Retinal pigment epithelial cell (primary cell): Measurements from ENCODE around the gene IFT88.

Source experiments
- DNase-seq: peaks from one replicate; pipeline ENCODE4 v3.0.0-alpha.2; 2010; ENCODE audit warnings: low read depth
- H3K4me3 ChIP-seq: 2 replicates; pipeline ENCODE4 v1.5.1; 2011; ENCODE audit warnings: mild to moderate bottlenecking, low read length, control low read depth, moderate library complexity
- CTCF ChIP-seq: conservative IDR thresholded peaks from 2 replicates; pipeline ENCODE4 v1.5.1; 2011; ENCODE audit warnings: low read depth, low read length, control low read depth, inconsistent platforms

The IFT88 gene

DNA sequence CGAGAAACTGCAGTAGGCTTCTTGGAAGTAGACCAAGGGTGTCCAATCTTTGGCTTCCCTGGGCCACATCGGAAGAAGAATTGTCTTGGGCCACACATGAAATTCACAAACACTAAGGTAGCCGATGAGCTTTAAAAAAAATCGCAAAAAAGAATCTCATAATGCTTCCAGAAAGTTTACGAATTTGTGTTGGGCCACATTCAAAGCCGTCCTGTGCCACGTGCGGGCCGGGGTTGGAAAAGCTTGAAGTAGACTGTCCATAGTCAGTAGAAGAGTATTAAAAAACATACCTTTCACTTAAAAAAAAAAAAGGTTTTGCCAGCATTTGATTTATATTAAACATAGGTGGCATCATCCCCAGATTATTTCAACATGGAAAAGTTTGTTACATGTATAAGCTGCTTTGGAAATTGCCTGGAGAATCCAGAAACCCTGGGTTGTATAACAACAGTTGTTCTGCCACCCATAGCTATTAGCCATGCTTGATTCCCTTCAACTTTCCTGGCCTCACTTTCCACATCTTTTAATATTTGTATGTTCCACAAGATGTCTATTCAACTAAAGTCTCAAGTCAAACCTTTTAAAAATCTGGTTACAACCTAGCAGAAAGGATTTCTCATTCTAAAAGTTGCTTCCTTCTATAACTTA, 1.0 kb downstream of the IFT88 start:
- DNase-seq, result no peak
- H3K4me3 ChIP-seq, result peak overlapping the region; percentile 82
- no peak for TF ChIP-seq CTCF

- no peak for TF ChIP-seq CTCF
- H3K4me3 ChIP-seq, result no peak overlapping the region
- no peak for DNase-seq
Observed at GRCh38 chr13:20570517-20570916, 3.6 kb downstream of the IFT88 start.

- TF ChIP-seq CTCF, result no peak
- H3K4me3 ChIP-seq, result no peak overlapping the region
- DNase-seq, result no peak
Observed at GRCh38 chr13:20571676-20572075, 4.7 kb downstream of the IFT88 start.

GRCh38 chr13:20573186-20573585, 6.2 kb downstream of the IFT88 start:
- TF ChIP-seq CTCF, result no peak
- no peak overlapping the region for H3K4me3 ChIP-seq
- DNase-seq, result no peak

DNA sequence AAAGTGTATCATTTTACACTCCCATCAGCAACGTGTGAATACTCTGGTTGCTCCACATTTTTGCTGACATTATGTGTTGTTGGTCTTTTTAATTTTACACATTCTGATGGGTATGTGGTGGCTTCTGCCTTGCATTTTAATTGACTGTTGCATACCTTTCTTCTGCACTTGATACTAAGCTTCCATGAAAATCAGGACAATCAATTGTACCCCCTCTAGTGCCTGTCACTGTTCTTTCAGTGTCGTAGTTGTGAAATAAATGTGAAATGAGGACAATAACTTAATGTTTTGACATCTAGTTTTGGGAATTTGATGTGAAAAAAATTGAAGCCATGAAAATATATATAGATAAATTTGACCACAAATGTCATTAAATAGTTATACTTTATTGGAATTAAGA, 6.7 kb downstream of the IFT88 start:
- no peak overlapping the region for H3K4me3 ChIP-seq
- DNase-seq, result no peak
- no peak for TF ChIP-seq CTCF

DNA sequence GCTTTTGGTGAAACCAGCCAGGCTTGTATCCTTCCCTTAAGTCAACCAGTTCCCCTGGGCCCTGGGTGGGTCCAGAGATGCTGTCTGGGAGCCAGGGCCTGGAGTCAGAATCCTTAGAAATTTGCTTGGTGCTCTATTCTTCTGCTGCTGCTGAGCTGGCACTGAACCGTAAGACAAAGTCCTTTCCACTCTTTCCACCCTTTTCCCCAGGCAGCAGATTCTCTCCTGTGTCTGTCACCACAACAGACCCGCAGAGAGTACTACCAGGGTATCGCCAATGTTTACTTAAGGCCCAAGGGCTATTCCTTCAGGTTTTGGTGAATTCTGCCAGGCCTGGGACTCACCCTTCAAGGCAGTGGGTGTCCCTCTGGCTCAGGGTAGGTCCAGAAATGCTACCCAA, 12.2 kb downstream of the IFT88 start:
- no peak for TF ChIP-seq CTCF

DNA sequence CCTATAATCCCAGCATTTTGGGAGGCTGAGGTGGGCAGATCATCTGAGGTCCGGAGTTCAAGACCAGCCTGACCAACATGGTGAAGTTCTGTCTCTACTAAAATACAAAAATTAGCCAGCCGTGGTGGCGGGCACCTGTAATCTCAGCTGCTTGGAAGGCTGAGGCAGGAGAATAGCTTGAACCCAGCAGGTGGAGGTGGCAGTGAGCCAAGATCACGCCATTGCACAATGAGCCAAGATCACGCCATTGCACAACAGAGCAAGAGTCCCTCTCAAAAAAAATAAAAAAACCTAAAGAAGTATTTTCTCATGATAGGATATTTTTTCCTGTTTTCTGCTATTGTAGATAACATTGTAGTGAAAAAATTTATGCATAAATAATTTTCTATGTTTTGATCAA, 13.3 kb downstream of the IFT88 start:
- DNase-seq, result no peak
- H3K4me3 ChIP-seq, result no peak overlapping the region
- TF ChIP-seq CTCF, result no peak

More for the DNA sequence above, 12.2 kb downstream of the IFT88 start:
- H3K4me3 ChIP-seq, result no peak overlapping the region
- no peak for DNase-seq
